ENCODE results near the gene CLK2. TPM values are rescaled to one million over a fixed set of nuclear protein-coding genes. Genes with fewer than 3 reads are reported as not detected.
A peak's percentile ranks its signal among the peaks of the same experiment; 100 is the strongest.

Gene CLK2
- total and polyA plus RNA-seq, 9 of the 15 experiments (the other 6 are each of a cell fraction or from before 2014, with no cell fraction given), result 13.5 to 81.4 (median 39.6) TPM

- no peak for TF ChIP-seq HDAC3 (IDR thresholded peaks at IDR 0.05; ENCODE audit: borderline replicate concordance, partially characterized antibody)
- TF ChIP-seq CBX8 (IDR thresholded peaks at IDR 0.05; ENCODE audit: borderline replicate concordance, extremely low read depth, low read depth, low read length, poor library complexity, severe bottlenecking), result no peak
- TF ChIP-seq MNT (conservative IDR thresholded peaks at IDR 0.05), result peak; percentile 74 to 89
- TF ChIP-seq ZNF511 (CRISPR knock-in tag; IDR thresholded peaks at IDR 0.05), result peak; percentile 82; the same call in 1 of the 2 replicates
- peak; percentile 74; the same call in 1 of the 2 replicates for TF ChIP-seq SP1 (CRISPR knock-in tag; IDR thresholded peaks at IDR 0.05)
- TF ChIP-seq MTA1 (IDR thresholded peaks at IDR 0.05; ENCODE audit: borderline replicate concordance), result peak; percentile 96
- TF ChIP-seq SMAD4 (CRISPR knock-in tag; conservative IDR thresholded peaks at IDR 0.05), result no peak
- no peak for TF ChIP-seq PURB (CRISPR knock-in tag; IDR thresholded peaks at IDR 0.05; ENCODE audit: low read depth)
- peak; percentile 6 for TF ChIP-seq PHF20 (IDR thresholded peaks at IDR 0.05; ENCODE audit: partially characterized antibody)
- TF ChIP-seq CBFA2T3 (IDR thresholded peaks at IDR 0.05), result no peak; the same call in 1 of the 2 replicates
- peak; percentile 55; the same call in 1 of the 2 replicates for TF ChIP-seq JUN (IDR thresholded peaks at IDR 0.05; ENCODE audit: borderline replicate concordance, low read depth, low read length)
- no peak for TF ChIP-seq JUN (CRISPR knock-in tag; IDR thresholded peaks at IDR 0.05; ENCODE audit: borderline replicate concordance)
- TF ChIP-seq ZNF12 (CRISPR knock-in tag; IDR thresholded peaks at IDR 0.05), result 0 out of 2 replicates have a peak, but pooled peaks have one; percentile 9
- TF ChIP-seq ZNF785 (CRISPR knock-in tag; IDR thresholded peaks at IDR 0.05), result no peak
- peak; percentile 27 to 52; a peak in 2 of 4 replicates for TF ChIP-seq SIN3A (IDR thresholded peaks at IDR 0.05; ENCODE audit: borderline replicate concordance in 2 of 2, control insufficient read depth in 1 of 2, low read depth in 2 of 2, low read length in 2 of 2)
- TF ChIP-seq HMG20A (CRISPR knock-in tag; conservative IDR thresholded peaks at IDR 0.05), result no peak
- TF ChIP-seq VEZF1 (CRISPR knock-in tag; IDR thresholded peaks at IDR 0.05), result peak; percentile 60
- TF ChIP-seq CEBPG (CRISPR knock-in tag; IDR thresholded peaks at IDR 0.05), result peak; percentile 59
- no peak for TF ChIP-seq CEBPG (tag; conservative IDR thresholded peaks at IDR 0.05 in 1 of 2, IDR thresholded peaks at IDR 0.05 in 1 of 2)
- peak; percentile 63 for TF ChIP-seq HMGN3 (IDR thresholded peaks at IDR 0.05; ENCODE audit: borderline replicate concordance, extremely low read depth, insufficient read length, low read depth, low read length)
- TF ChIP-seq ZC3H8 (IDR thresholded peaks at IDR 0.05), result no peak
Observed at GRCh38 chr1:155308493-155309422, 35.5 kb upstream of the CLK2 start, which contains the start of gene FDPS (continued).
